Measurements from ENCODE around the gene RXRG.

Gene RXRG

DNA sequence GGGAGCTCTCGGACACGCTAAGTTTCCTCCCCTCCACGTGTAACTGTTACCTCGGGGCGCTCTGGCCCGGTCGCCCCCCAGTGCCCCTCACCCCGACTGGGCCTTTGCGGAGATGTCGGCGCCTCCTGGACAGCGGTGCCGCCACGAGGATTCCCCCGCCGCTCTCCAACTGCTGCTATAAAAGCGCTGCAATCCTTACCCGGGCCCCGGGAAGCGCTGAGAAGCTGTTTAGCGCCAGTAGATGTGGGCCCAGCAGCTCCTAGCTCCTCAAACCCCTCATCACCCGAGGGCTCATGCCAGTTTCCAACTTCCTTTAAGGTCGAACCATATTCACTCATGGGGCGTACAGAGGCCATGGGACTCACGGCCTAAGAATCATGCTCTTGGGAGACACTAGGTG is 88.0 kb downstream of the RXRG start:
- Histone ChIP-seq H3K4ac (ENCODE audit: low read depth in 1 of 2, low read length in 2 of 2) (no peak overlapping the region), H3K4me2 (ENCODE audit: low read length, poor library complexity, severe bottlenecking) (no peak overlapping the region), H3K9me3 (ENCODE audit: control insufficient read depth, low read length) (no peaks in the 10 kb centered on the region), H2AFZ (ENCODE audit: low read depth, low read length) (no peak overlapping the region), H3K36me3 (ENCODE audit: control insufficient read depth in 1 of 2, insufficient read depth in 2 of 2, low read depth in 1 of 2, low read length in 2 of 2) (no peaks in the 10 kb centered on the region), H2AK5ac (ENCODE audit: low read length, severe bottlenecking) (no peak overlapping the region), H3K14ac (ENCODE audit: low read length in 2 of 2) (no peak overlapping the region), H4K91ac (ENCODE audit: low read length) (no peak overlapping the region), H3K4me1 (ENCODE audit: control insufficient read depth, insufficient read depth, low read depth, low read length) (peaks cover 16% of the 10 kb centered on the region), H2BK15ac (ENCODE audit: low read depth, poor library complexity, severe bottlenecking) (no peak overlapping the region), H4K8ac (ENCODE audit: low read length) (no peak overlapping the region), H3K4me3 (ENCODE audit: insufficient read depth in 1 of 2, low read depth in 1 of 2, low read length in 2 of 2) (peak overlapping the region in 1 of 2 experiments; percentile 73), H3K23ac (ENCODE audit: low read length in 2 of 2) (no peak overlapping the region), H2BK120ac (ENCODE audit: low read depth, low read length) (no peak overlapping the region), H2BK12ac (ENCODE audit: low read length in 2 of 2) (no peak overlapping the region), H3K27me3 (ENCODE audit: control insufficient read depth in 1 of 2, insufficient read depth in 1 of 2, low read length in 2 of 2) (peaks cover 63 to 79% of the 10 kb centered on the region in 2 experiments), H3K27ac (ENCODE audit: low read length, poor library complexity, severe bottlenecking) (no peak overlapping the region), H2BK5ac (ENCODE audit: low read depth, low read length, poor library complexity, severe bottlenecking) (no peak overlapping the region), H3K18ac (ENCODE audit: low read depth in 1 of 2, low read length in 2 of 2) (no peak overlapping the region), H3K9ac (ENCODE audit: low read length) (no peak overlapping the region), H3K79me1 (replicated peaks; ENCODE audit: low read length, poor library complexity, severe bottlenecking) (no peaks in the 10 kb centered on the region)
- 9% methylated on average over 25 of the region's 25 CpGs for WGBS
- no peak for DNase-seq

DNA sequence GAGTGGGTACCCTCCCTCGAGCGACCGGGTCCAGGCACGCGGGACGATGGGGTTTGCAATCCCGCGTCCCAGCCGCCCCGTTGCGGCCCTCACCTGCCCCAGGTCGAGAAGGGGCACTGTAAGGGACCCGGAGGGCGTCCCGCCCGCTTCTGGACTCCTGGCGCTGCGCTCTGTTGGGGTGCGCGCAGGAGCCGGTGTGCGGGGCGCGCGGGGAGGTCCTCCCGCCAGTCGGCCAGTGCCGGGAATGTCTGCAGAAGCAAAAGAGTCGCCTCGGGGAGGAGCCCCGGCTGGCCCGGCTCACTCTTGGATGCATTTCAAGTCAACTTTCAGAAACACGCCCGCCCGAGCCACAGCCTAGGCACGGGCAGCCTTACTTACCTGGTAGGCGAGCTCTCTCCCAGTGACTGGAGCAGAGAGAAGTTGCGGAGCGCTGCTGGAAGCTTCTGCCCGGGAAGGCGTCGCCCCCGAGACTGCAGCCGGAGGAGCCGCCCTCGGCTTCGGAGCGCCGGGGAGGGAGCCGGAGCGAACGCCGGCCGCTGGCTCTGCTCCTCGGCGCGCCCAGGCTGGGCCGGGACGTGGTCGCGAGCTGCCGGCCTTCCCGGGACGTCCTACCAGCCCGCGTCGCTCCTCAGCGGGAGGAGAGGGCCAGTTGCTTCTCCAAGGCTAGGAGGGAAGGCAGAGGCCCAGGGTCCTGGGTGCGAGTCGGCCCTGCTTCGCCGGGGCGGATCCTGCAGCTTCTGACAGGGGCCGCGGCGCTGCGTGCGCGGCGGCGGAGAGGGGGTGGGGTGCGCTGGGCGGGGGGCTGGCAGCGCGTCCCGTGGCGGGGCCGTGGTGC is 88.7 kb downstream of the RXRG start, which contains the start of gene LMX1A:
TSS of gene LMX1A (minus strand) at position 739 of the 835 bp plus-strand sequence. CDS start 1,156 bp downstream, outside the sequence.
- H2BK5ac ChIP-seq (ENCODE audit: low read depth, low read length, poor library complexity, severe bottlenecking): no peak within 1 kb of the TSS
- no peak within 1 kb of the TSS for H3K14ac ChIP-seq (ENCODE audit: low read length in 2 of 2)
- no peak within 1 kb of the TSS for H2BK15ac ChIP-seq (ENCODE audit: low read depth, poor library complexity, severe bottlenecking)
- no peak within 1 kb of the TSS for H3K27ac ChIP-seq (ENCODE audit: low read length, poor library complexity, severe bottlenecking)
- H3K23ac ChIP-seq (ENCODE audit: low read length in 2 of 2): no peak within 1 kb of the TSS
- no peak within 1 kb of the TSS for H4K91ac ChIP-seq (ENCODE audit: low read length)
- H2BK120ac ChIP-seq (ENCODE audit: low read depth, low read length): no peak within 1 kb of the TSS
- H3K4me2 ChIP-seq (ENCODE audit: low read length, poor library complexity, severe bottlenecking): peak within 1 kb of the TSS; percentile 48
- H2AFZ ChIP-seq (ENCODE audit: low read depth, low read length): peak within 1 kb of the TSS; percentile 47
- H3K4me1 ChIP-seq (ENCODE audit: control insufficient read depth, insufficient read depth, low read depth, low read length): peaks cover 16% of the 10 kb centered on the region
- no peak for DNase-seq
- H3K4me3 ChIP-seq (ENCODE audit: insufficient read depth in 1 of 2, low read depth in 1 of 2, low read length in 2 of 2): peak within 1 kb of the TSS in 1 of 2 experiments; percentile 73
- 1% methylated on average over 58 of the region's 88 CpGs for WGBS
- H3K4ac ChIP-seq (ENCODE audit: low read depth in 1 of 2, low read length in 2 of 2): no peak within 1 kb of the TSS
- no peaks in the 10 kb centered on the region for H3K79me1 ChIP-seq (replicated peaks; ENCODE audit: low read length, poor library complexity, severe bottlenecking)
- peaks cover 58 to 84% of the 10 kb centered on the region in 2 experiments for H3K27me3 ChIP-seq (ENCODE audit: control insufficient read depth in 1 of 2, insufficient read depth in 1 of 2, low read length in 2 of 2)
- no peaks in the 10 kb centered on the region for H3K9me3 ChIP-seq (ENCODE audit: control insufficient read depth, low read length)
- H3K36me3 ChIP-seq (ENCODE audit: control insufficient read depth in 1 of 2, insufficient read depth in 2 of 2, low read depth in 1 of 2, low read length in 2 of 2): no peaks in the 10 kb centered on the region
- no peak within 1 kb of the TSS for H2AK5ac ChIP-seq (ENCODE audit: low read length, severe bottlenecking)
- no peak within 1 kb of the TSS for H2BK12ac ChIP-seq (ENCODE audit: low read length in 2 of 2)
- H4K8ac ChIP-seq (ENCODE audit: low read length): no peak within 1 kb of the TSS
- H3K18ac ChIP-seq (ENCODE audit: low read depth in 1 of 2, low read length in 2 of 2): no peak within 1 kb of the TSS
- H3K9ac ChIP-seq (ENCODE audit: low read length): peak within 1 kb of the TSS; percentile 49

GRCh38 chr1:165355139-165355976 is 89.6 kb downstream of the RXRG start:
- Histone ChIP-seq H3K79me1 (replicated peaks; ENCODE audit: low read length, poor library complexity, severe bottlenecking) (no peaks in the 10 kb centered on the region), H2BK15ac (ENCODE audit: low read depth, poor library complexity, severe bottlenecking) (no peak overlapping the region), H3K4me3 (ENCODE audit: insufficient read depth in 1 of 2, low read depth in 1 of 2, low read length in 2 of 2) (peak overlapping the region in 1 of 2 experiments; percentile 73), H2BK5ac (ENCODE audit: low read depth, low read length, poor library complexity, severe bottlenecking) (no peak overlapping the region), H3K4me2 (ENCODE audit: low read length, poor library complexity, severe bottlenecking) (no peak overlapping the region), H4K8ac (ENCODE audit: low read length) (no peak overlapping the region), H2BK120ac (ENCODE audit: low read depth, low read length) (no peak overlapping the region), H3K27ac (ENCODE audit: low read length, poor library complexity, severe bottlenecking) (no peak overlapping the region), H2BK12ac (ENCODE audit: low read length in 2 of 2) (no peak overlapping the region), H3K18ac (ENCODE audit: low read depth in 1 of 2, low read length in 2 of 2) (no peak overlapping the region), H4K91ac (ENCODE audit: low read length) (no peak overlapping the region), H3K9ac (ENCODE audit: low read length) (no peak overlapping the region), H2AK5ac (ENCODE audit: low read length, severe bottlenecking) (no peak overlapping the region), H3K27me3 (ENCODE audit: control insufficient read depth in 1 of 2, insufficient read depth in 1 of 2, low read length in 2 of 2) (peaks cover 52 to 86% of the 10 kb centered on the region in 2 experiments), H3K23ac (ENCODE audit: low read length in 2 of 2) (no peak overlapping the region), H3K14ac (ENCODE audit: low read length in 2 of 2) (no peak overlapping the region), H3K9me3 (ENCODE audit: control insufficient read depth, low read length) (no peaks in the 10 kb centered on the region), H3K36me3 (ENCODE audit: control insufficient read depth in 1 of 2, insufficient read depth in 2 of 2, low read depth in 1 of 2, low read length in 2 of 2) (no peaks in the 10 kb centered on the region), H2AFZ (ENCODE audit: low read depth, low read length) (no peak overlapping the region), H3K4me1 (ENCODE audit: control insufficient read depth, insufficient read depth, low read depth, low read length) (peaks cover 16% of the 10 kb centered on the region), H3K4ac (ENCODE audit: low read depth in 1 of 2, low read length in 2 of 2) (no peak overlapping the region)
- under 1% methylated on average over 42 of the region's 53 CpGs for WGBS
- DNase-seq: no peak

DNA sequence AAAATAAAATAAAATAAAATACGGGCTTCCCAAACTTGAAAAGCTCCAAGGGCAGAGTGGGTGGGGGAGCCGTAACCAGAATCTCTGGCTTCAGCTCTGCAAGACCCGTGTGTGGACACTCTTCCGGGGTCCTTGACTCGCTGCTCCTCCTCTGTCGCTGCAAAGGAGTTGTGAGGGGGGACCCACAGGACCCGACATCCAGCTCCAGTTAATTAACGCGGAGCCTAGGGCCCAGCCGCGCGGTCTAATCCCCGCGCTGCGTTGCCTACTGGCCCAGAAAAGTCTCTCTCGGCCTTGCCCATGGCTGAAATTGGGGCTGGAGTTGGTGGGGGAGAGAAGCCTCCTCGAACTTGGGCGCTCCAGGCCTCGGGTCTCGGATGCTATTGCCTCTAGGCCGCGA is 90.2 kb downstream of the RXRG start:
- Histone ChIP-seq H3K14ac (ENCODE audit: low read length in 2 of 2) (no peak overlapping the region), H3K23ac (ENCODE audit: low read length in 2 of 2) (no peak overlapping the region), H2BK12ac (ENCODE audit: low read length in 2 of 2) (no peak overlapping the region), H3K4ac (ENCODE audit: low read depth in 1 of 2, low read length in 2 of 2) (no peak overlapping the region), H2AK5ac (ENCODE audit: low read length, severe bottlenecking) (no peak overlapping the region), H3K4me2 (ENCODE audit: low read length, poor library complexity, severe bottlenecking) (no peak overlapping the region), H3K9ac (ENCODE audit: low read length) (no peak overlapping the region), H3K9me3 (ENCODE audit: control insufficient read depth, low read length) (no peaks in the 10 kb centered on the region), H3K4me3 (ENCODE audit: insufficient read depth in 1 of 2, low read depth in 1 of 2, low read length in 2 of 2) (no peak overlapping the region), H2BK120ac (ENCODE audit: low read depth, low read length) (no peak overlapping the region), H4K91ac (ENCODE audit: low read length) (no peak overlapping the region), H2BK5ac (ENCODE audit: low read depth, low read length, poor library complexity, severe bottlenecking) (no peak overlapping the region), H3K79me1 (replicated peaks; ENCODE audit: low read length, poor library complexity, severe bottlenecking) (no peaks in the 10 kb centered on the region), H3K36me3 (ENCODE audit: control insufficient read depth in 1 of 2, insufficient read depth in 2 of 2, low read depth in 1 of 2, low read length in 2 of 2) (no peaks in the 10 kb centered on the region), H3K27ac (ENCODE audit: low read length, poor library complexity, severe bottlenecking) (no peak overlapping the region), H2BK15ac (ENCODE audit: low read depth, poor library complexity, severe bottlenecking) (no peak overlapping the region), H3K4me1 (ENCODE audit: control insufficient read depth, insufficient read depth, low read depth, low read length) (peaks cover 16% of the 10 kb centered on the region), H2AFZ (ENCODE audit: low read depth, low read length) (no peak overlapping the region), H3K27me3 (ENCODE audit: control insufficient read depth in 1 of 2, insufficient read depth in 1 of 2, low read length in 2 of 2) (peaks cover 46 to 89% of the 10 kb centered on the region in 2 experiments), H4K8ac (ENCODE audit: low read length) (no peak overlapping the region), H3K18ac (ENCODE audit: low read depth in 1 of 2, low read length in 2 of 2) (no peak overlapping the region)
- no peak for DNase-seq
- 4% methylated on average over 20 of the region's 22 CpGs for WGBS
